ENCODE measurements around the gene GFY.

DNA sequence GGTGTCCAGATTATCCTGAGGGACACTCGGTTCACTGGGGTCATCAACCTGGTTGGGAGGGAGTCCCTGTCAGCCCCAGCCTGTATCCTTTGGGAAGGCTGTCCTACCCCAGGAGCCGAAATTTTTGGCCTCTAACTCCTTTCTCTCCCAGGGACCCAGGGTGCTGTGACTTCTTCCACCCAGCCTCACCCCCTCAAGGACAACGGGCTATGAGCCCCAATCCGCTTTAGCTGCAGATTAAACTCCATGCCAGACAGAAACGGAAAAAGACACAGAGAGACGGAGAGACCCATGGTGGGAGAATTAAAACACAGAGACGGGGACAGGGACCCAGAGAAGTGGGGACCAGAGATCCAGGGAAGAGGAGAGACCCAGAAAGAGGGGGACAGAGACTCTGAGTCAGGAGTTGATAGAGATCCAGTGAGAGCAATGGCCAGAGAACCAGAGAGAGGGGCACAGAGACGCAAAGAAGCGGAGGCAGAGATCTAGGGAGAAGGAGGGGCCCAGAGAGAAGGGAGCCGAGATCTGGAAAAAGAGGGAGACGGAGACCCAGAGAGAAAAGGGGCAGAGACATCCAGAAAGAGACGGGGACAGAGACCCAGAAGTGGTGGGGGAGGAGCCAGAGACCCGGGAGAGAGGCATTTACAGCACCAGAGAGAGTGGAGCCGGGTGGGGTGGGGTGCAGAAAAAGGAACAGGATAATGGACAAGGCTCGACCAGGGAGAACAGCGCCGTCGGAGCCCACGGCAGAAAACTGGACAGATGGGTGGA is 15.4 kb downstream of the GFY start:
- TF ChIP-seq CTCF (IDR thresholded peaks at IDR 0.05; ENCODE audit: insufficient read depth, low read depth, low read length), result no peak
- TF ChIP-seq EZH2 (IDR thresholded peaks at IDR 0.05; ENCODE audit: insufficient read depth, low read length), result no peak

All from astrocyte (in vitro differentiated cells and primary cell).